ENCODE data around the gene PTPRH.

The PTPRH gene

GRCh38 chr19:55198651-55199050 lies 10.7 kb downstream of the PTPRH start:
- H2AFZ ChIP-seq (ENCODE audit: low read length) = no peak overlapping the region
- no peak for TF ChIP-seq CTCF (IDR thresholded peaks at IDR 0.05; ENCODE audit: low read length)
- no peak for TF ChIP-seq EZH2 (IDR thresholded peaks at IDR 0.05; ENCODE audit: borderline replicate concordance, low read length)
- no peak overlapping the region for H3K27ac ChIP-seq (ENCODE audit: low read depth, low read length, poor library complexity, severe bottlenecking)
- H3F3A ChIP-seq (ENCODE audit: insufficient read depth, low read length) = no peaks in the 10 kb centered on the region
- H4K20me1 ChIP-seq (ENCODE audit: insufficient read depth, low read length) = no peaks in the 10 kb centered on the region
- H3K4me2 ChIP-seq (ENCODE audit: low read length) = no peak overlapping the region
- H3K36me3 ChIP-seq (ENCODE audit: insufficient read depth, low read length) = no peaks in the 10 kb centered on the region
- no peak overlapping the region for H3K9ac ChIP-seq (ENCODE audit: low read length)
- H3K4me1 ChIP-seq (ENCODE audit: insufficient read depth, low read length, severe bottlenecking) = no peaks in the 10 kb centered on the region
- H3K9me3 ChIP-seq (ENCODE audit: low read length) = no peaks in the 10 kb centered on the region
- peaks cover 7% of the 10 kb centered on the region; the same call in 1 of the 2 replicates for H3K27me3 ChIP-seq (ENCODE audit: insufficient read depth, low read length)
- H3K79me2 ChIP-seq (ENCODE audit: insufficient read depth, low read length) = no peaks in the 10 kb centered on the region
- H3K4me3 ChIP-seq (ENCODE audit: low read depth, low read length, poor library complexity, severe bottlenecking) = no peak overlapping the region
- H3K9me2 ChIP-seq (ENCODE audit: low read depth, low read length) = no peaks in the 10 kb centered on the region

- Histone ChIP-seq H3K27me3 (ENCODE audit: insufficient read depth, low read length) (peaks cover 7% of the 10 kb centered on the region; the same call in 1 of the 2 replicates), H3K27ac (ENCODE audit: low read depth, low read length, poor library complexity, severe bottlenecking) (no peak overlapping the region), H3K79me2 (ENCODE audit: insufficient read depth, low read length) (no peaks in the 10 kb centered on the region), H3K9me2 (ENCODE audit: low read depth, low read length) (no peaks in the 10 kb centered on the region), H3K4me3 (ENCODE audit: low read depth, low read length, poor library complexity, severe bottlenecking) (no peak overlapping the region), H4K20me1 (ENCODE audit: insufficient read depth, low read length) (no peaks in the 10 kb centered on the region), H3K9me3 (ENCODE audit: low read length) (no peaks in the 10 kb centered on the region), H2AFZ (ENCODE audit: low read length) (no peak overlapping the region), H3K4me1 (ENCODE audit: insufficient read depth, low read length, severe bottlenecking) (no peaks in the 10 kb centered on the region), H3K36me3 (ENCODE audit: insufficient read depth, low read length) (no peaks in the 10 kb centered on the region), H3F3A (ENCODE audit: insufficient read depth, low read length) (no peaks in the 10 kb centered on the region), H3K4me2 (ENCODE audit: low read length) (no peak overlapping the region), H3K9ac (ENCODE audit: low read length) (no peak overlapping the region)
- TF ChIP-seq EZH2 (IDR thresholded peaks at IDR 0.05; ENCODE audit: borderline replicate concordance, low read length) (no peak), CTCF (IDR thresholded peaks at IDR 0.05; ENCODE audit: low read length) (no peak)
Measured at GRCh38 chr19:55197528-55197927, 11.8 kb downstream of the PTPRH start.

GRCh38 chr19:55196803-55197202 lies 12.5 kb downstream of the PTPRH start:
- H3K27me3 ChIP-seq (ENCODE audit: insufficient read depth, low read length) = peaks cover 7% of the 10 kb centered on the region; the same call in 1 of the 2 replicates
- H3K4me3 ChIP-seq (ENCODE audit: low read depth, low read length, poor library complexity, severe bottlenecking) = no peak overlapping the region
- no peaks in the 10 kb centered on the region for H4K20me1 ChIP-seq (ENCODE audit: insufficient read depth, low read length)
- no peak overlapping the region for H3K9ac ChIP-seq (ENCODE audit: low read length)
- H3K36me3 ChIP-seq (ENCODE audit: insufficient read depth, low read length) = no peaks in the 10 kb centered on the region
- no peaks in the 10 kb centered on the region for H3K79me2 ChIP-seq (ENCODE audit: insufficient read depth, low read length)
- H3K4me1 ChIP-seq (ENCODE audit: insufficient read depth, low read length, severe bottlenecking) = no peaks in the 10 kb centered on the region
- no peak overlapping the region for H2AFZ ChIP-seq (ENCODE audit: low read length)
- H3F3A ChIP-seq (ENCODE audit: insufficient read depth, low read length) = no peaks in the 10 kb centered on the region
- TF ChIP-seq EZH2 (IDR thresholded peaks at IDR 0.05; ENCODE audit: borderline replicate concordance, low read length) (no peak), CTCF (IDR thresholded peaks at IDR 0.05; ENCODE audit: low read length) (no peak)
- no peak overlapping the region for H3K27ac ChIP-seq (ENCODE audit: low read depth, low read length, poor library complexity, severe bottlenecking)
- no peak overlapping the region for H3K4me2 ChIP-seq (ENCODE audit: low read length)
- no peaks in the 10 kb centered on the region for H3K9me3 ChIP-seq (ENCODE audit: low read length)
- no peaks in the 10 kb centered on the region for H3K9me2 ChIP-seq (ENCODE audit: low read depth, low read length)

All from OCI-LY1 (cell line).